ENCODE results near the gene PANK3. TPM values are rescaled to one million over a fixed set of nuclear protein-coding genes. Genes with fewer than 3 reads are reported as not detected.
A peak's percentile ranks its signal among the peaks of the same experiment; 100 is the strongest.
"Not testable (repeated sequence)": the region's sequence is repeated elsewhere in the genome, so short reads cannot be mapped to it uniquely, and the experiment has no call there.

PANK3 gene
- total RNA-seq, 3 donors from 2014 or later (not counting 1 experiment from before 2014, with no cell fraction given), result 39.7 to 50.0 (median 46.9) TPM

DNA sequence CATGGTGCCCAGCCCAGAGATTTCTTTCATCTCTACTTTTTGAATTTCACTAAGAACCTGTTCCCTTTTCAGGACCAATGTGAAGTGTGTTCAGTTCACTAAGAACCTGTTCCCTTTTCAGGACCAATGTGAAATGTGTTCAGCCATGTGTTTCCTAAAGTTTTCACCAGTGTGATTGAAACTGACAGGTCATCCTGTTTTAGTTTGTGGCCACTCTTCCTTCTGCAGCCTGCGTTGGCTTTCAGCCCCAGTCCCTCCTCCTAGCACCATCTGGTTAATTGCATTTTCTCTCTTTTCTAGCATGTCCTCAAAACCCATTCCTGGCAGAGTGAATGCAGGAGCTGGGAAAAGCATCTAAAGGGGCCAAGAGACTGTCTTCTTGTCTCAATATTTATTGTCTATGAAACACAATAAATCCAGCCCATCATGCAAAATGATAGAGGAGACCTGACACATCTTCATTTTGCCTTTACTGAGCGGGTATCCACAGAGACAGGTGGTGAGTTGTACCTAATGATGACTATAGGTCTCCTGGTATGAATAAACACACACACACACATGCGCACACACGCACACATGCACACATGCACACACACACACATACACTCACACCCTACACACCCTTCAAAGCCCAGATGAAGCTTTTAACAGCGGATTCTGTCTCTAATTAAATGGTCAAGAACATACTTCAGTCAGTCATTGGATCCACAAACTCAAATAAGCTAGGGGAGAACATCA is 6.1 kb upstream of the PANK3 start:
- Histone ChIP-seq H3K4me3 (ENCODE audit: low read length) (no peak overlapping the region), H3K9me3 (ENCODE audit: control insufficient read depth, insufficient read depth, low read length) (no peaks in the 10 kb centered on the region), H3K4me1 (ENCODE audit: control insufficient read depth, insufficient read depth, low read length) (peaks cover 1% of the 10 kb centered on the region), H3K27ac (ENCODE audit: low read length) (no peak overlapping the region), H3K36me3 (ENCODE audit: control insufficient read depth, insufficient read depth, low read length) (no peaks in the 10 kb centered on the region), H3K27me3 (ENCODE audit: control insufficient read depth, insufficient read depth, low read length) (no peaks in the 10 kb centered on the region)
- DNase-seq, result no peak
- Mint-ChIP-seq H3K4me1 (peaks cover 2% of the 10 kb centered on the region in 2 donors), H3K27ac (no peak overlapping the region), H3K4me3 (no peak overlapping the region), H3K27me3 (ENCODE audit: low read depth in 2 of 2) (peaks cover 31 to 34% of the 10 kb centered on the region in 2 donors), H3K9me3 (no peaks in the 10 kb centered on the region), H3K36me3 (no peaks in the 10 kb centered on the region)
- intact Hi-C loops (cut with micrococcal nuclease), result no loop called here
- WGBS (ENCODE audit: insufficient coverage), result 70% methylated on average over 5 of the region's 5 CpGs
- TF ChIP-seq CTCF (IDR thresholded peaks at IDR 0.05), result no peak
- no peak for ATAC-seq

- Histone ChIP-seq H3K4me3 (ENCODE audit: low read length) (no peak overlapping the region), H3K27ac (ENCODE audit: low read length) (no peak overlapping the region), H3K27me3 (ENCODE audit: control insufficient read depth, insufficient read depth, low read length) (no peaks in the 10 kb centered on the region), H3K4me1 (ENCODE audit: control insufficient read depth, insufficient read depth, low read length) (peaks cover 6% of the 10 kb centered on the region), H3K36me3 (ENCODE audit: control insufficient read depth, insufficient read depth, low read length) (no peaks in the 10 kb centered on the region), H3K9me3 (ENCODE audit: control insufficient read depth, insufficient read depth, low read length) (no peaks in the 10 kb centered on the region)
- Mint-ChIP-seq H3K27me3 (ENCODE audit: low read depth in 2 of 2) (peaks cover 31 to 34% of the 10 kb centered on the region in 2 donors), H3K4me1 (peaks cover 10 to 11% of the 10 kb centered on the region in 2 donors), H3K27ac (no peak overlapping the region), H3K9me3 (no peaks in the 10 kb centered on the region), H3K4me3 (no peak overlapping the region), H3K36me3 (no peaks in the 10 kb centered on the region)
- intact Hi-C loops (cut with micrococcal nuclease), result no loop called here
- DNase-seq, result no peak
- TF ChIP-seq CTCF (IDR thresholded peaks at IDR 0.05), result no peak
- ATAC-seq, result no peak
- 33% methylated on average over 1 of the region's 2 CpGs for WGBS (ENCODE audit: insufficient coverage)
Measured at GRCh38 chr5:168583742-168584482, 4.7 kb upstream of the PANK3 start.

GRCh38 chr5:168580814-168581469 is 1.8 kb upstream of the PANK3 start:
- H3K4me3 Mint-ChIP-seq; H3K36me3 ChIP-seq (ENCODE audit: control insufficient read depth, insufficient read depth, low read length); H3K36me3 Mint-ChIP-seq; H3K27ac ChIP-seq (ENCODE audit: low read length); intact Hi-C loops (cut with micrococcal nuclease); H3K9me3 ChIP-seq (ENCODE audit: control insufficient read depth, insufficient read depth, low read length); H3K9me3 Mint-ChIP-seq; DNase-seq; H3K27me3 ChIP-seq (ENCODE audit: control insufficient read depth, insufficient read depth, low read length); H3K4me3 ChIP-seq (ENCODE audit: low read length); ATAC-seq: not testable (repeated sequence)
- Mint-ChIP-seq H3K27ac (peak overlapping the region in 1 of 2 donors; percentile 99), H3K27me3 (ENCODE audit: low read depth in 2 of 2) (peaks cover 11 to 15% of the 10 kb centered on the region in 2 donors), H3K4me1 (peaks cover 34 to 35% of the 10 kb centered on the region in 2 donors)
- peaks cover 18% of the 10 kb centered on the region for H3K4me1 ChIP-seq (ENCODE audit: control insufficient read depth, insufficient read depth, low read length)
- WGBS (ENCODE audit: insufficient coverage), result over 99% methylated on average over 6 of the region's 7 CpGs

- H3K36me3 Mint-ChIP-seq, result no peaks in the 10 kb centered on the region
- intact Hi-C loops (cut with micrococcal nuclease), result no loop called here
Measured at GRCh38 chr5:168580227-168580508, 1.0 kb upstream of the PANK3 start.

More at GRCh38 chr5:168580227-168580508, 1.0 kb upstream of the PANK3 start:
- Histone ChIP-seq H3K36me3 (ENCODE audit: control insufficient read depth, insufficient read depth, low read length) (no peaks in the 10 kb centered on the region), H3K4me3 (ENCODE audit: low read length) (peak overlapping the region; percentile 48), H3K9me3 (ENCODE audit: control insufficient read depth, insufficient read depth, low read length) (no peaks in the 10 kb centered on the region), H3K4me1 (ENCODE audit: control insufficient read depth, insufficient read depth, low read length) (peaks cover 22% of the 10 kb centered on the region), H3K27ac (ENCODE audit: low read length) (peak overlapping the region; percentile 94), H3K27me3 (ENCODE audit: control insufficient read depth, insufficient read depth, low read length) (no peaks in the 10 kb centered on the region)
- Mint-ChIP-seq H3K27ac (peak overlapping the region; percentile 95 to 99), H3K4me3 (peak overlapping the region; percentile 93), H3K27me3 (ENCODE audit: low read depth in 2 of 2) (peaks cover 3 to 8% of the 10 kb centered on the region in 2 donors), H3K4me1 (peaks cover 42 to 43% of the 10 kb centered on the region in 2 donors), H3K9me3 (no peaks in the 10 kb centered on the region)
- DNase-seq (no peak), ATAC-seq (no peak)
- no peak for TF ChIP-seq CTCF (IDR thresholded peaks at IDR 0.05)
- WGBS (ENCODE audit: insufficient coverage), result 71% methylated on average over 3 of the region's 3 CpGs

Data from natural killer cell (primary cell).